HG03460 (cell line): Measurements from ENCODE around the gene PLXDC2.

ENCODE experiments used
- ATAC-seq: cut with Tn5 transposase; IDR thresholded peaks from one replicate; pipeline ENCODE4 v1.9.1; 2021; ENCODE audit not compliant: unreplicated experiment

Gene PLXDC2

GRCh38 chr10:19932806-19933371 lies 116.7 kb downstream of the PLXDC2 start:
- no peak for ATAC-seq

GRCh38 chr10:19933772-19934171 lies 117.5 kb downstream of the PLXDC2 start:
- ATAC-seq = no peak

- ATAC-seq = no peak
These were observed 118.9 kb downstream of the PLXDC2 start for GRCh38 chr10:19935176-19935575.

GRCh38 chr10:19936289-19936688 lies 120.1 kb downstream of the PLXDC2 start:
- no peak for ATAC-seq

- ATAC-seq = no peak
These were observed 121.8 kb downstream of the PLXDC2 start for GRCh38 chr10:19937989-19938388.

- no peak for ATAC-seq
These were observed 125.1 kb downstream of the PLXDC2 start for GRCh38 chr10:19941206-19941880.

- no peak for ATAC-seq
These were observed 128.9 kb downstream of the PLXDC2 start for GRCh38 chr10:19944911-19945663.

GRCh38 chr10:19946245-19946644 lies 130.0 kb downstream of the PLXDC2 start:
- ATAC-seq = no peak

- ATAC-seq = peak; percentile 59
These were observed 130.6 kb downstream of the PLXDC2 start for GRCh38 chr10:19946791-19947190.

- ATAC-seq = no peak
These were observed 131.0 kb downstream of the PLXDC2 start for GRCh38 chr10:19947215-19947614.

GRCh38 chr10:19947656-19948055 lies 131.4 kb downstream of the PLXDC2 start:
- ATAC-seq = no peak

GRCh38 chr10:19952224-19953010 lies 136.2 kb downstream of the PLXDC2 start:
- ATAC-seq = no peak

- no peak for ATAC-seq
These were observed 138.4 kb downstream of the PLXDC2 start for GRCh38 chr10:19954601-19955000.

GRCh38 chr10:19956516-19957032 lies 140.3 kb downstream of the PLXDC2 start:
- ATAC-seq = no peak

GRCh38 chr10:19958787-19959186 lies 142.6 kb downstream of the PLXDC2 start:
- ATAC-seq = peak; percentile 99

- ATAC-seq = no peak
These were observed 145.1 kb downstream of the PLXDC2 start for GRCh38 chr10:19961076-19962053.

- ATAC-seq = no peak
These were observed 148.4 kb downstream of the PLXDC2 start for GRCh38 chr10:19964625-19965024.

GRCh38 chr10:19966751-19967150 lies 150.5 kb downstream of the PLXDC2 start:
- ATAC-seq = no peak

- ATAC-seq = no peak
These were observed 151.7 kb downstream of the PLXDC2 start for GRCh38 chr10:19967981-19968380.

- no peak for ATAC-seq
These were observed 152.5 kb downstream of the PLXDC2 start for GRCh38 chr10:19968745-19969144.
